ENCODE results near the gene HGD.

DNA sequence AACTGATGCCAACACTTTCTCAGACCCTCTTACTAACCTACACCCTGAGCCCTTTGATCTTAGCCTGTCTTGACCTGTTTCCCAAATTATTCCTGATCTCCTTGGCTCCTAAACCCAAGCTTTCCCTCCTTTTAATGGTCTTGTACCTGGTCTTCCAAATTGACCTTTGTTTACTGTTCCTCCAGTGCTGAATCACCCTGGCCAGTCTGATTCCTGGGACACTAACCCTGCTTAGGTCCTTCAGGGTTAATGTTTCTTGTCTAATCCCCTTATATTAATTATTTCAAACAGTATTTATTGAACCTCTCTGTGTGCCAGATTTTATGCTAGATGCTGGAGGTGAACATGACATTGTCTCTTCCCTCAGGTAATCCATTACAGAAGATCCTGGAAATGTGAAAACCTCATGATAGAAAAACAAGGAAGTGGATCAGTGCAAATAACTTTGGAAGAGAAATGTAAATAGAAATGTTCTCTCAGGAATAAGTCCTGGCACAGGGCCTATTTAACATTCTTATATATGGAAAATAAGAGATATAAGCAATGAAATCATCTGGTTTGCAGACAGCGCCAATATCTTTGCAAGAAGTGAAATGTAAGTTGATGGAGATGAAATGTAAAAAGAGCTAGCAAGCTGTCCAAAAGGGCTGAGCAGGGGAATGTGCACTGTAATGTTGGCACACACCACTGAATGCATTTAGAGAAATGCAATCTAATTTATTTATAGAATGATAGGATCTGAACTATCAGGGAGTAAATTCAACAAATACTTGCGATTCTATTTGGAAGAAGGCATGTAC is 20.7 kb downstream of the HGD start:
- TF ChIP-seq, protein P1, sequence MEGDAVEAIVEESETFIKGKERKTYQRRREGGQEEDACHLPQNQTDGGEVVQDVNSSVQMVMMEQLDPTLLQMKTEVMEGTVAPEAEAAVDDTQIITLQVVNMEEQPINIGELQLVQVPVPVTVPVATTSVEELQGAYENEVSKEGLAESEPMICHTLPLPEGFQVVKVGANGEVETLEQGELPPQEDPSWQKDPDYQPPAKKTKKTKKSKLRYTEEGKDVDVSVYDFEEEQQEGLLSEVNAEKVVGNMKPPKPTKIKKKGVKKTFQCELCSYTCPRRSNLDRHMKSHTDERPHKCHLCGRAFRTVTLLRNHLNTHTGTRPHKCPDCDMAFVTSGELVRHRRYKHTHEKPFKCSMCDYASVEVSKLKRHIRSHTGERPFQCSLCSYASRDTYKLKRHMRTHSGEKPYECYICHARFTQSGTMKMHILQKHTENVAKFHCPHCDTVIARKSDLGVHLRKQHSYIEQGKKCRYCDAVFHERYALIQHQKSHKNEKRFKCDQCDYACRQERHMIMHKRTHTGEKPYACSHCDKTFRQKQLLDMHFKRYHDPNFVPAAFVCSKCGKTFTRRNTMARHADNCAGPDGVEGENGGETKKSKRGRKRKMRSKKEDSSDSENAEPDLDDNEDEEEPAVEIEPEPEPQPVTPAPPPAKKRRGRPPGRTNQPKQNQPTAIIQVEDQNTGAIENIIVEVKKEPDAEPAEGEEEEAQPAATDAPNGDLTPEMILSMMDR (conservative IDR thresholded peaks at IDR 0.05), result no peak
- no peak for TF ChIP-seq ZFX (IDR thresholded peaks at IDR 0.05)
